IMR-90 (cell line): ENCODE results near the gene MAGI1. TPM values are rescaled to one million over a fixed set of nuclear protein-coding genes. Genes with fewer than 3 reads are reported as not detected.

Source experiments
- ATAC-seq: fragments of 200-7000 bp; cut with Tn5 transposase; 2 replicates; pipeline ENCODE4 v1.9.1; 2020; ENCODE audit warnings: low read depth, mild to moderate bottlenecking, moderate library complexity
- BruUV-seq: library from RNA; stranded (reverse); fragments of 400-500 nt; replicated peaks from 2 replicates; lab custom pipeline; 2021; lab: Mats Ljungman, UMichigan
- CTCF ChIA-PET: fragments of 300-600 bp; formaldehyde crosslinking; extraction: SDS; loops from one replicate; lab custom pipeline; 2021; ENCODE audit warnings: antibody characterized with exemption; lab: Yijun Ruan, JAX
- POLR2A ChIA-PET: fragments of 300-600 bp; sonication (Branson Sonifier 250); formaldehyde crosslinking; loops from one replicate; lab custom pipeline; 2022; ENCODE audit warnings: antibody characterized with exemption; ENCODE audit not compliant: unreplicated experiment; lab: Charles Lee
- DNase-seq: peaks from one replicate; pipeline ENCODE4 v3.0.0; 2013
- H2AFZ ChIP-seq: replicated peaks from 2 replicates; pipeline ENCODE3; 2013; ENCODE audit warnings: low read length, mild to moderate bottlenecking; ENCODE audit not compliant: poor library complexity
- H2AK5ac ChIP-seq: 2 replicates; pipeline ENCODE4 v1.6.1; 2013; ENCODE audit warnings: low read depth, low read length, inconsistent platforms
- H2AK9ac ChIP-seq: replicated peaks from 2 replicates; pipeline ENCODE3; 2013; ENCODE audit warnings: mild to moderate bottlenecking, low read depth, low read length, moderate library complexity; ENCODE audit not compliant: poor library complexity
- H2BK120ac ChIP-seq: 2 replicates; pipeline ENCODE4 v1.6.1; 2013; ENCODE audit warnings: low read depth, low read length, inconsistent platforms
- H2BK15ac ChIP-seq: 3 replicates; pipeline ENCODE4 v1.6.1; 2013; ENCODE audit warnings: low read depth, low read length, inconsistent platforms
- H2BK20ac ChIP-seq: 2 replicates; pipeline ENCODE4 v1.6.1; 2013; ENCODE audit warnings: low read depth, mild to moderate bottlenecking, inconsistent platforms, low read length, moderate library complexity
- H2BK5ac ChIP-seq: 2 replicates; pipeline ENCODE4 v1.6.1; 2013; ENCODE audit warnings: mild to moderate bottlenecking, low read depth, low read length, inconsistent platforms; ENCODE audit not compliant: poor library complexity, severe bottlenecking
- H3K14ac ChIP-seq: replicated peaks from 2 replicates; pipeline ENCODE4 v1.6.1; 2013; ENCODE audit warnings: low read depth, low read length, inconsistent platforms
- H3K18ac ChIP-seq: 2 replicates; pipeline ENCODE4 v1.6.1; 2013; ENCODE audit warnings: low read depth, low read length, control low read depth
- H3K23ac ChIP-seq: 2 replicates; pipeline ENCODE4 v1.6.1; 2013; ENCODE audit warnings: low read depth, low read length, inconsistent platforms
- H3K27ac ChIP-seq: 2 replicates; pipeline ENCODE4 v1.5.1; 2013; ENCODE audit warnings: mild to moderate bottlenecking, control low read depth, low read length; ENCODE audit not compliant: insufficient read depth
- H3K27me3 ChIP-seq: 2 replicates; pipeline ENCODE4 v1.6.1; 2013; ENCODE audit warnings: low read length; ENCODE audit not compliant: control insufficient read depth, insufficient read depth
- H3K36me3 ChIP-seq: 2 replicates; pipeline ENCODE4 v1.6.1; 2013; ENCODE audit warnings: low read length, mixed read lengths; ENCODE audit not compliant: control insufficient read depth, insufficient read depth
- H3K4ac ChIP-seq: 2 replicates; pipeline ENCODE4 v1.6.1; 2013; ENCODE audit warnings: low read depth, low read length, inconsistent platforms
- H3K4me1 ChIP-seq: 2 replicates; pipeline ENCODE4 v1.6.1; 2013; ENCODE audit warnings: low read length, mixed read lengths; ENCODE audit not compliant: control insufficient read depth, insufficient read depth
- H3K4me2 ChIP-seq: 2 replicates; pipeline ENCODE4 v1.6.1; 2013; ENCODE audit warnings: low read depth, mild to moderate bottlenecking, control low read depth, low read length, moderate library complexity
- H3K4me3 ChIP-seq: 2 replicates; pipeline ENCODE4 v1.5.1; 2013; ENCODE audit warnings: low read depth, mild to moderate bottlenecking, control low read depth, low read length, moderate library complexity; ENCODE audit not compliant: insufficient read depth
- H3K56ac ChIP-seq: 2 replicates; pipeline ENCODE4 v1.6.1; 2013; ENCODE audit warnings: low read length, inconsistent platforms; ENCODE audit not compliant: insufficient read depth; ENCODE audit errors: extremely low read depth
- H3K79me1 ChIP-seq, 2 experiments: 2 replicates each; pipeline ENCODE4 v1.6.1; 2013; ENCODE audit warnings: low read length in 2 of 2, inconsistent platforms in 1 of 2, low read depth in 1 of 2
- H3K9ac ChIP-seq: 2 replicates; pipeline ENCODE4 v1.6.1; 2013; ENCODE audit warnings: low read depth, low read length, control low read depth
- H3K9me1 ChIP-seq: 2 replicates; pipeline ENCODE4 v1.6.1; 2013; ENCODE audit warnings: low read length, inconsistent platforms; ENCODE audit not compliant: insufficient read depth
- H3K9me3 ChIP-seq: 2 replicates; pipeline ENCODE4 v1.6.1; 2013; ENCODE audit warnings: low read length; ENCODE audit not compliant: control insufficient read depth, insufficient read depth
- H4K20me1 ChIP-seq: 2 replicates; pipeline ENCODE4 v1.6.1; 2013; ENCODE audit warnings: low read length, inconsistent platforms; ENCODE audit not compliant: insufficient read depth
- H4K5ac ChIP-seq: 2 replicates; pipeline ENCODE4 v1.6.1; 2013; ENCODE audit warnings: mild to moderate bottlenecking, low read depth, low read length, control low read depth
- H4K8ac ChIP-seq, 2 experiments: 2 replicates each; pipeline ENCODE4 v1.6.1; 2013; ENCODE audit warnings: low read depth in 2 of 2, low read length in 2 of 2, control low read depth in 1 of 2, inconsistent platforms in 1 of 2
- H4K91ac ChIP-seq: 2 replicates; pipeline ENCODE4 v1.6.1; 2013; ENCODE audit warnings: low read depth, low read length, inconsistent platforms; ENCODE audit not compliant: insufficient read depth
- BHLHE40 ChIP-seq: fragments of 150-350 bp; IDR thresholded peaks from 2 replicates; pipeline ENCODE4 v1.6.1; 2016; ENCODE audit warnings: mild to moderate bottlenecking, low read depth, low read length
- CEBPB ChIP-seq: IDR thresholded peaks from 2 replicates; pipeline ENCODE4 v1.6.1; 2012; ENCODE audit warnings: low read depth, low read length, improper control_type of control experiment
- WGBS, 2 experiments: methylation state at CpG; one replicate each; pipeline versions ENCODE4 v1.1.5 to v1.1.7; 2013; ENCODE audit warnings: missing lambda C conversion rate in 2 of 2; ENCODE audit not compliant: insufficient read length in 1 of 2; ENCODE audit errors: extremely low coverage in 2 of 2; 5-methylcytosine and 5-hydroxymethylcytosine counted together
- dilution Hi-C: fragments of 300-500 bp; cut with HindIII; formaldehyde crosslinking; loops from one replicate; pipeline ENCODE4 v1.14.3; 2018; ENCODE audit warnings: low sequenced_read_pairs; ENCODE audit not compliant: unreplicated experiment
- in situ Hi-C: fragments of 300-500 bp; cut with MboI; formaldehyde crosslinking; loops from 3 replicates; pipeline ENCODE4 v1.14.3; 2019; ENCODE audit warnings: low sequenced_read_pairs, inconsistent platforms, mixed read lengths
- intact Hi-C: fragments of 100-400 bp; cut with micrococcal nuclease; formaldehyde crosslinking; loops from 2 replicates; pipeline ENCODE4 v1.10.0; 2022
- polyA plus RNA-seq, 3 experiments: library from polyadenylated mRNA; depleted of rRNA; stranded (reverse); fragments of >200 nt; gene quantifications; 2 replicates each; pipeline ENCODE4 v1.2.3, GENCODE V29; 2012; ENCODE audit warnings: low replicate concordance in 1 of 3
- total RNA-seq: library from RNA; depleted of rRNA; stranded (reverse); fragments of >200 nt; gene quantifications from 2 replicates; pipeline ENCODE4 v1.2.3, GENCODE V29; 2012

MAGI1 gene
- total and polyA plus RNA-seq, 2 of the 4 experiments (the other 2 are of a cell fraction), result 14.5 to 24.2 TPM

- Histone ChIP-seq H2AK5ac (no peak overlapping the region), H4K91ac (no peak overlapping the region), H4K5ac (no peak overlapping the region), H3K18ac (no peak overlapping the region), H3K56ac (no peak overlapping the region), H4K20me1 (no peaks in the 10 kb centered on the region; the same call in 1 of the 2 replicates), H3K4me2 (no peak overlapping the region), H3K36me3 (no peaks in the 10 kb centered on the region), H2BK20ac (no peak overlapping the region), H2AK9ac (no peak overlapping the region), H2BK120ac (no peak overlapping the region), H2BK5ac (no peak overlapping the region), H3K9me3 (no peaks in the 10 kb centered on the region), H3K14ac (no peak overlapping the region), H2BK15ac (no peak overlapping the region), H3K79me1 (peaks cover 13 to 33% of the 10 kb centered on the region in 2 experiments), H2AFZ (no peak overlapping the region), H3K23ac (no peak overlapping the region), H3K9ac (no peak overlapping the region), H3K4me1 (peaks cover 5% of the 10 kb centered on the region), H3K27me3 (no peaks in the 10 kb centered on the region), H3K4ac (no peak overlapping the region), H3K9me1 (no peaks in the 10 kb centered on the region), H4K8ac (no peak overlapping the region), H3K4me3 (no peak overlapping the region), H3K27ac (no peak overlapping the region)
- in situ Hi-C loops (no loop called here), intact Hi-C loops (no loop called here), dilution Hi-C loops (no loop called here)
- ATAC-seq, result no peak
- no TSS peak for BruUV-seq
- 0% methylated on average over 1 of the region's 5 CpGs; no CpG with 5 or more reads in 1 of the 2 experiments for WGBS, 2 experiments
- ChIA-PET CTCF (interaction anchor here (1.2 kb wide), 1 partner anchor 35 kb away, joined by 3 read pairs; no protein-coding TSS in a partner anchor), POLR2A (no interaction called here)
- DNase-seq, result peak; percentile 64
- TF ChIP-seq CEBPB (0 out of 2 replicates have a peak, but pooled peaks have one; percentile 23), BHLHE40 (no peak)
Measured at GRCh38 chr3:65669163-65669875, 369.4 kb downstream of the MAGI1 start.
